ENCODE results near the gene PRR11.
"Not testable (repeated sequence)": the region's sequence is repeated elsewhere in the genome, so short reads cannot be mapped to it uniquely, and the experiment has no call there.

The PRR11 gene

DNA sequence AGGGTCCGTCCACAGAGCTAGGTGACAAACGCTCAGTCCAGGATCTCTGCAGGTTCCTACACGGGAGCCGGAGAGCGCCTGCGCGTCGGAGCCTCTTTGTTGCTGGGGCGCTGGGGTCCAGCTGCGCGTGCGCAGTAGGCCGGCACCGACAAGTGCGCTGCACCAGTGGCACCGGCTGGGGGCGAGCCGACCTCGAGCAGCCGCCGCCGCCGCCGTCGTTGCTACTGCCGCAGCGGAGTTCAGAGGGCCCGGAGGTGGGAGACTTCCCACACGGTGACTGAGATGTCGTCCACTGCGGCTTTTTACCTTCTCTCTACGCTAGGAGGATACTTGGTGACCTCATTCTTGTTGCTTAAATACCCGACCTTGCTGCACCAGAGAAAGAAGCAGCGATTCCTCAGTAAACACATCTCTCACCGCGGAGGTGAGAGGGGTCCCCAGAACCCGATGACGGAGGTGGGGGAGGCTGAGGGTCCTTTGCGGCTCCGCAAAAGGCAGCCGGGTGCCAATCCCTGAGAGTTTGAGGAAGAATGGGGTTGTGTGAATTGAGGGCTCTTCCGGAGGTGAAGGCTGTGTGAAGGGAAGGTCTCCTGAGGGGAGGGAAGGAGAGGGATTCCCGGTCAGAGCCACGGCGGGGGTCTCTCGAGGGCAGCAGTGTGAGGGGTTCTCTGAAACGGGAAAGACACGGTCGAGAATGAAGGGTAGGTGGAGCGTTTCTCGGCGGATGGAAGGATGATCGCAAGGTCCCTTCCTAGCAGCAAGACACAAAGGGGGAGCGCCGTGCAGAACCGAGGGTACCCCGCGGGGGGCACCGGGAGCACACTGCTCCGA lies 65.0 kb downstream of the PRR11 start, which contains the start of gene GDPD1:
Gene GDPD1 (plus strand): TSS at position 184 of the 831 bp plus-strand sequence. CDS start 99 bp downstream, at position 283.
- peak; percentile 94 to 99 (median 95) for DNase-seq

DNA sequence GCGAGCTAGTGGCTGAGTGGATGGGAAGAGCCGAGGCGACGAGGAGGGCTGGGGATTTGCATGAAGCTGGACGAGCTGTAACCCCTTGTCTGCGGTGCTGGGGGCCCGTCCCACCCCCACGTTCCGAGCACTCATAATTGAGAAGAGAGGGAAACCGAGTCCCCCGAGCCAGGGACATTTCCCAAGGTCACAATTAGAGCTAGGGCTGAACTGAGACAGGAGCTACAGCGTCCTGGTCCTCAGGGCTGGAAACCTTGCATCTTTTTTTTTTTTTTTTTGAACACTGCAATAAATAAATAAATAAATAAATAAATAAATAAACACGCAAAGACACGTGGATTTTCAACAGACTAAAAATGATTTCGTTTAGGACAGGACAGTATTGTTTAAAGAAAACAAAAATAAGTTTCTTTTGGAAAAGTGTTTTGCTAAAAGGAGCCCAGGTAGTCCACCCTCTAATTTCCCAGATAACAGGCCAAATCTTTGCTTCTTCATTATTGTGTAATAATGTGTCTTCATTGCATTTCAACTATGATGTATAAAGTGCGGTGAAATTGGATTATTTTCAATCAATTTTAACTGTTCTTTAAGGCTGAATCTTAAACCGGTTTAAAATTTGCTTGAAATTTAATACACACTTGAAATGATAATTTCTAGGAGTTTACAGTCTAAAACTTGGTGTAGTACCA lies 65.8 kb downstream of the PRR11 start:
- DNase-seq, result no peak

GRCh38 chr17:59223813-59224212 lies 68.3 kb downstream of the PRR11 start:
- no peak for DNase-seq

DNA sequence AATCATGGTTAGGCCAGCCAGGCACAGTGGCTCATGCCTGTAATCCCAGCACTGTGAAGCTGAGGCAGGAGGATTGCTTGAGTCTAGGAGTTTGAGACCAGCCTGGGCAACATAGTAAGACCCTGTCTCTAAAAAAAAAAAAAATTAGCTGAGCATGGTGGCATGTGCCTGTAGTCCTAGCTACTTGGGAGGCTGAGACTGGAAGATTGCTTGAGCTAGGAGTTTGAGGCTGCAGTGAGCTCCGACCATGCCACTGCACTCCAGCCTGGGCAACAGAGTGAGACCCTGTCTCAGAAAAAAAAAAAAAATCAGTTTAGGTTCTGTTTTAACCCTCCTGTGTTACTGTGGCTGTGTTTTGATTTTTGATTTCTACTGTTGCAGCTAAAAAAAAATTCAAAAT lies 73.0 kb downstream of the PRR11 start:
- DNase-seq, result not testable (repeated sequence)

- DNase-seq, result no peak
These were observed 75.2 kb downstream of the PRR11 start for GRCh38 chr17:59230764-59231163.

GRCh38 chr17:59234631-59235030 lies 79.1 kb downstream of the PRR11 start:
- DNase-seq, result no peak

DNA sequence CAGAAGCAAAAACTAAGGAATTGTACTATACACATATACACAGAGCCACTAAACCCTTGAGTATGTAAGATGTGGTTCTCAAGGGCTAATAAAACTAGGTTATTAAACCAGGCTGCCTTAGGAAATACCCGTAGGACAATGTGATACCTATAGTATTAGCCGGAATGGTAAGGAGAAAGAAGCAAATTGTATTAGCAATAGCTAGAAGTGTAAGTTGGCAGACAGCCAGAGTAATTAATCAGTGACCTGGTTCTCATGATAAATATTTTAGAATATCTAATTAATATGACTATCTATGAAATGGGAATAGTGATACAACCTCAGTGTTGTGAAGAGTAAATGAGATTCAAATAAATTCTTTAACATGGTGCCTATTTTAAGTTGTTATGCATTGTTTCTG lies 83.4 kb downstream of the PRR11 start:
- DNase-seq, result no peak

DNA sequence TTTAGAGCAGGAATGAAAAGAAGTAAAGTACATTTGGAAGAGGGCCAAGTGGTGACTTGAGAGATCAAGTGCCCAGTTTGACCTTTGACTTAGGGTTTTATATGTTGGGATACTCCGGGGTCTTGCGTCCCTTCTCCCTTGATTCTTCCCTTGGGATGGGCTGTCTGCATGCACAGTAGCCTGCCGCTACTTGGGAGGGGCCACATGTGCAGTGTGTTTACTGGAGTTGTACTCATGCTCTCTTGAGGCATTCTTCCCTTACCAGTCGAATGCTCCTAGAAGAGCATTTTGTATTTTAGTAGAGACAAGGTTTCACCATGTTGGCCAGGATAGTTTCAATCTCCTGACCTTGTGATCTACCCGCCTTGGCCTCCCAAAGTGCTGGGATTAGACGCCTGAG lies 88.5 kb downstream of the PRR11 start:
- no peak for DNase-seq
